ENCODE measurements around the gene RACGAP1.

DNA sequence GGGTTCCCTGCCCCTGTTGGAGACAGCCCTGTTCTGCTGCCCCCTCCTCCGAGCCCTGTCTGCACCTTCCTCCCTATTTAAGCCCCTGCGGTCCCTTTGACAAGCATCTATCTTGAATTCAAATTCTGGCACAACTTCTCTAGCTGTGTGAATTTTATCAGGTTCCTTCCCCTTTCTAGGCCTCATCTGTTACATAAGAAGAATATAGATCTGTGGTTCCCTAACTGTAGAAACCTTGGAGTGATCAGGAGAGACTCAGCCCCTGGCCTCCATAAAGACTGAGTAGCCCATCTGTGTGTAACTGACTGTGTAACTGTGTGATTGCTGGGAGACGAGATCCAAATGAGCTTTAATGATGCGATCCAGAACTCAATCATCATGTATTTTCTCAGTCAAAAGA is 13.0 kb upstream of the RACGAP1 start:
- TF ChIP-seq, protein P1, sequence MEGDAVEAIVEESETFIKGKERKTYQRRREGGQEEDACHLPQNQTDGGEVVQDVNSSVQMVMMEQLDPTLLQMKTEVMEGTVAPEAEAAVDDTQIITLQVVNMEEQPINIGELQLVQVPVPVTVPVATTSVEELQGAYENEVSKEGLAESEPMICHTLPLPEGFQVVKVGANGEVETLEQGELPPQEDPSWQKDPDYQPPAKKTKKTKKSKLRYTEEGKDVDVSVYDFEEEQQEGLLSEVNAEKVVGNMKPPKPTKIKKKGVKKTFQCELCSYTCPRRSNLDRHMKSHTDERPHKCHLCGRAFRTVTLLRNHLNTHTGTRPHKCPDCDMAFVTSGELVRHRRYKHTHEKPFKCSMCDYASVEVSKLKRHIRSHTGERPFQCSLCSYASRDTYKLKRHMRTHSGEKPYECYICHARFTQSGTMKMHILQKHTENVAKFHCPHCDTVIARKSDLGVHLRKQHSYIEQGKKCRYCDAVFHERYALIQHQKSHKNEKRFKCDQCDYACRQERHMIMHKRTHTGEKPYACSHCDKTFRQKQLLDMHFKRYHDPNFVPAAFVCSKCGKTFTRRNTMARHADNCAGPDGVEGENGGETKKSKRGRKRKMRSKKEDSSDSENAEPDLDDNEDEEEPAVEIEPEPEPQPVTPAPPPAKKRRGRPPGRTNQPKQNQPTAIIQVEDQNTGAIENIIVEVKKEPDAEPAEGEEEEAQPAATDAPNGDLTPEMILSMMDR (IDR thresholded peaks at IDR 0.05): no peak
- TF ChIP-seq EZH2 (IDR thresholded peaks at IDR 0.05; ENCODE audit: borderline replicate concordance, insufficient read depth, low read depth, low read length, poor library complexity, severe bottlenecking): no peak

Data from B cell (primary cell).